DND-41 (cell line): ENCODE measurements around the gene AVL9.

Experiments used
- EZH2 ChIP-seq: IDR thresholded peaks from 3 replicates; pipeline ENCODE4 v1.6.1; 2012; ENCODE audit warnings: borderline replicate concordance, low read depth, mild to moderate bottlenecking, moderate library complexity, low read length, inconsistent platforms; ENCODE audit not compliant: severe bottlenecking
- TF ChIP-seq, protein P1 (sequence below): IDR thresholded peaks from 2 replicates; pipeline ENCODE4 v1.5.1; 2012; ENCODE audit warnings: borderline replicate concordance, low read length, moderate library complexity, mild to moderate bottlenecking; ENCODE audit not compliant: poor library complexity, severe bottlenecking; ENCODE audit errors: extremely low read depth

DNA sequence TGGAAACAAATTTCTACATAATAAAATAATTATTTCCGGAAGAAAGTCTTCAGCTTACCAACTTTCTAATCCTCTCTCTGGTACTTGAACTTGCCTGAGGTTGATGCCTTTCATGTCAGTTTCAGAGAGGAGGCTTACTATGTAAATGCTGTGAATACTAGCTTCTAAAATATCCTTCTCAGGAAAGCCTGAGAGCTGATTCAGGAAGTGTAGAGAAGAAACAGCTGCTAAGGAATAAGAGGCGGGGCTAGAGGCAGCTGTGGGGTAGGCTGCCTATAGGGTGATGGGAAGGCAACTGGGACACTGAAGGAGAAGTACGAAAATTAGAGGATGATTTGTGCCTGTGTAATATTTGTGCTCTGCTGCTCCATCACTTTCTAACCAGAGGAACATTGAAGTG is 69.3 kb downstream of the AVL9 start:
- TF ChIP-seq, protein P1, sequence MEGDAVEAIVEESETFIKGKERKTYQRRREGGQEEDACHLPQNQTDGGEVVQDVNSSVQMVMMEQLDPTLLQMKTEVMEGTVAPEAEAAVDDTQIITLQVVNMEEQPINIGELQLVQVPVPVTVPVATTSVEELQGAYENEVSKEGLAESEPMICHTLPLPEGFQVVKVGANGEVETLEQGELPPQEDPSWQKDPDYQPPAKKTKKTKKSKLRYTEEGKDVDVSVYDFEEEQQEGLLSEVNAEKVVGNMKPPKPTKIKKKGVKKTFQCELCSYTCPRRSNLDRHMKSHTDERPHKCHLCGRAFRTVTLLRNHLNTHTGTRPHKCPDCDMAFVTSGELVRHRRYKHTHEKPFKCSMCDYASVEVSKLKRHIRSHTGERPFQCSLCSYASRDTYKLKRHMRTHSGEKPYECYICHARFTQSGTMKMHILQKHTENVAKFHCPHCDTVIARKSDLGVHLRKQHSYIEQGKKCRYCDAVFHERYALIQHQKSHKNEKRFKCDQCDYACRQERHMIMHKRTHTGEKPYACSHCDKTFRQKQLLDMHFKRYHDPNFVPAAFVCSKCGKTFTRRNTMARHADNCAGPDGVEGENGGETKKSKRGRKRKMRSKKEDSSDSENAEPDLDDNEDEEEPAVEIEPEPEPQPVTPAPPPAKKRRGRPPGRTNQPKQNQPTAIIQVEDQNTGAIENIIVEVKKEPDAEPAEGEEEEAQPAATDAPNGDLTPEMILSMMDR = no peak
- TF ChIP-seq EZH2 = no peak
